ENCODE results near the gene PTPN4. TPM values are rescaled to one million over a fixed set of nuclear protein-coding genes. Genes with fewer than 3 reads are reported as not detected.

Gene PTPN4
- total RNA-seq, 1 experiment from 2014 or later, result 80.5 TPM

DNA sequence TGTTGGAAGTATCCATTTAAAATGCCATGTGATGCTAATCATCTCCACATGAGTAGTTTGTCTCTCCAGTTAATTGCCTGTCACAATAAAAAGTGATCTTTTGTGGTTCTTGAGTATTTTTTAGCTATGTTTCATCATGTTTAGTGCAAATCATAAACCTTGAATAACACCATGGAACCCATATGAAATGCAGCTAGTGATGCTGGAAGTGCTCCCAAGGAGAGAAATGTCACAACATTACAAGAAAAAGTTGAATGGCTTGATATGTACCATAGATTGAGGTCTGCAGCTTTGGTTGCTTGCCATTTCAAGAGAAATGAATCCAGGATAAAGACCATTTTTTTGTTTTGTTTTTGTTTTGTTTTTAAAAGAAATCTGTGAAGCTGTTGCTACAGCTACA lies 14.3 kb downstream of the PTPN4 start:
- H3K27ac ChIP-seq (ENCODE audit: insufficient read length, low read depth, low read length), result no peak overlapping the region
- Mint-ChIP-seq H3K36me3 (ENCODE audit: insufficient read depth in 1 of 3, low read depth in 3 of 3) (peaks cover 0 to 4% (median 0%) of the 10 kb centered on the region in 3 experiments; a peak in 3 of 7 replicates), H3K9me3 (no peaks in the 10 kb centered on the region), H3K27ac (no peak overlapping the region), H3K4me3 (no peak overlapping the region), H3K27me3 (ENCODE audit: low read depth) (no peaks in the 10 kb centered on the region), H3K4me1 (peaks cover 18 to 28% of the 10 kb centered on the region in 2 experiments)
- H4K5ac ChIP-seq (ENCODE audit: insufficient read length, low read depth, low read length), result no peak overlapping the region
- H3T11ph ChIP-seq (ENCODE audit: low read length), result no peak overlapping the region
- H2BK120ac ChIP-seq (ENCODE audit: low read depth, low read length, poor library complexity, severe bottlenecking), result no peak overlapping the region
- H3K23ac ChIP-seq (ENCODE audit: insufficient read length, low read depth, low read length), result no peak overlapping the region
- no peak overlapping the region for H2BK12ac ChIP-seq (ENCODE audit: insufficient read length, low read depth, low read length)
- no peak overlapping the region for H4K91ac ChIP-seq (ENCODE audit: insufficient read length, low read depth, low read length)
- H3K79me2 ChIP-seq (ENCODE audit: insufficient read depth, low read length), result peaks cover 33% of the 10 kb centered on the region
- no peak overlapping the region for H3K9ac ChIP-seq (ENCODE audit: extremely low read depth, insufficient read length, low read length)
- no peak overlapping the region for H2BK20ac ChIP-seq (ENCODE audit: low read depth, low read length, poor library complexity, severe bottlenecking)
- peaks cover 6% of the 10 kb centered on the region for H3K79me1 ChIP-seq (ENCODE audit: insufficient read depth, low read depth, low read length, poor library complexity, severe bottlenecking)
- H3K14ac ChIP-seq (ENCODE audit: insufficient read depth, low read length), result no peak overlapping the region
- H3K4me1 ChIP-seq (ENCODE audit: insufficient read depth, low read length), result peaks cover 4% of the 10 kb centered on the region; the same call in 1 of the 2 replicates
- no peak overlapping the region for H2AK5ac ChIP-seq (ENCODE audit: insufficient read length, low read length)
- no peaks in the 10 kb centered on the region for H3K27me3 ChIP-seq (ENCODE audit: insufficient read depth, low read length)
- no peak overlapping the region for H2AFZ ChIP-seq (ENCODE audit: low read length)
- H4K20me1 ChIP-seq (ENCODE audit: control insufficient read depth, insufficient read depth, insufficient read length), result no peaks in the 10 kb centered on the region
- no peak overlapping the region for H3K18ac ChIP-seq (ENCODE audit: insufficient read length, low read depth, low read length)
- no peak overlapping the region for H2BK15ac ChIP-seq (ENCODE audit: low read depth, low read length)
- DNase-seq, result no peak
- H3K23me2 ChIP-seq (ENCODE audit: insufficient read length, low read depth, low read length, poor library complexity, severe bottlenecking), result no peaks in the 10 kb centered on the region
- no peak overlapping the region for H4K8ac ChIP-seq (replicated peaks; ENCODE audit: insufficient read length, low read depth, low read length)
- no peak overlapping the region for H3K4ac ChIP-seq (ENCODE audit: low read depth, low read length)
- TF ChIP-seq, protein P1, sequence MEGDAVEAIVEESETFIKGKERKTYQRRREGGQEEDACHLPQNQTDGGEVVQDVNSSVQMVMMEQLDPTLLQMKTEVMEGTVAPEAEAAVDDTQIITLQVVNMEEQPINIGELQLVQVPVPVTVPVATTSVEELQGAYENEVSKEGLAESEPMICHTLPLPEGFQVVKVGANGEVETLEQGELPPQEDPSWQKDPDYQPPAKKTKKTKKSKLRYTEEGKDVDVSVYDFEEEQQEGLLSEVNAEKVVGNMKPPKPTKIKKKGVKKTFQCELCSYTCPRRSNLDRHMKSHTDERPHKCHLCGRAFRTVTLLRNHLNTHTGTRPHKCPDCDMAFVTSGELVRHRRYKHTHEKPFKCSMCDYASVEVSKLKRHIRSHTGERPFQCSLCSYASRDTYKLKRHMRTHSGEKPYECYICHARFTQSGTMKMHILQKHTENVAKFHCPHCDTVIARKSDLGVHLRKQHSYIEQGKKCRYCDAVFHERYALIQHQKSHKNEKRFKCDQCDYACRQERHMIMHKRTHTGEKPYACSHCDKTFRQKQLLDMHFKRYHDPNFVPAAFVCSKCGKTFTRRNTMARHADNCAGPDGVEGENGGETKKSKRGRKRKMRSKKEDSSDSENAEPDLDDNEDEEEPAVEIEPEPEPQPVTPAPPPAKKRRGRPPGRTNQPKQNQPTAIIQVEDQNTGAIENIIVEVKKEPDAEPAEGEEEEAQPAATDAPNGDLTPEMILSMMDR (conservative IDR thresholded peaks at IDR 0.05), result no peak
- no peak overlapping the region for H3K56ac ChIP-seq (ENCODE audit: insufficient read length, low read depth, low read length)
- H3K9me3 ChIP-seq (ENCODE audit: control insufficient read depth, low read depth, low read length), result no peaks in the 10 kb centered on the region
- no peak overlapping the region for H2BK5ac ChIP-seq (ENCODE audit: insufficient read length, low read length)
- no peak overlapping the region for H3K4me2 ChIP-seq (ENCODE audit: insufficient read depth, insufficient read length, low read length)
